ENCODE results near the gene SVBP. TPM values are rescaled to one million over a fixed set of nuclear protein-coding genes. Genes with fewer than 3 reads are reported as not detected.

Gene SVBP
- total and polyA plus RNA-seq, 2 donors (not counting 1 experiment from before 2014, with no cell fraction given): 12.6 to 21.9 TPM

DNA sequence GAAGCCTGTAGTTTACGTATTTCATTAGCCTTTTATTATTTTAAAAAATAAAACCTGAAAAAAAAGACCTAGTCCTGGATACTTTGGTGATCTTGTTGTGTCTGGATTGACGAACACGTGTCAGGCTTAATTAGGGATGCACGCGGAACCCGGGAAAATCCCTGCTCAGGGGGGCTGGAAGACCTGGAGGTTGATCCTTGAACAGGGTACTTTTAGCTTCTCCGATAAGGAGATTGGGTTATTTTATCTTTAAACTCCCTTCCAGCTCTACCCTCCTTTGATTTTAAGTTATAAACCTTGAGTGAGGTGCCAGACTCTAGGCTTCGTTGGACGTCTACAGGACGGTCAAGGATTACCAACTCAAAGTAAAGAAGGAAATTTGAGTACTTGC is 28.7 kb upstream of the SVBP start:
- peak overlapping the region; percentile 85 for H3K9ac ChIP-seq (ENCODE audit: low read length)
- peak; percentile 7 for ATAC-seq (ENCODE audit: low read depth)

DNA sequence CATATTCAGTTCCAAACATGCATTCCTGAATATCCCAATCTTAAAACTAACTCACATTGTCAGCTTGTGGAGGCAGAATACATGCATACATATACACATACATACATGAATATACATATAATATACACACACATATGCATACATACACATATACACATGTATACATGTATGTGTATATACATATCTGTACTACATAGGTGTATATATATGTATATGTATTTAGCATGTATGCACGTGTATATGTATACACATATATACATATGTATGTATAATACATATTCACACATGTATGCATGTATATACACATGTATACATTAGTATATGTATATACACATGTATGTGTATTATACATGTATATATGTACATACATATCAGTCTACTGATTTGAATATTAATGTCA is 28.0 kb upstream of the SVBP start:
- H3K9ac ChIP-seq (ENCODE audit: low read length): no peak overlapping the region
- intact Hi-C loops (cut with micrococcal nuclease): loop anchor here (5.0 kb wide), 3 partner anchors 77 to 808 kb away; partner anchors contain the start of gene CDC20
- ChIA-PET POLR2A (no interaction called here), CTCF (interaction anchor here (1.6 kb wide), 1 partner anchor 77 kb away, joined by 3 read pairs; no protein-coding TSS in a partner anchor)
- peaks cover 12% of the 10 kb centered on the region for H3K79me2 ChIP-seq (ENCODE audit: control insufficient read depth, insufficient read depth, low read length)
- WGBS (ENCODE audit: insufficient coverage): no CpG with 5 or more reads among the region's 1 CpG
- H3K4me3 ChIP-seq (ENCODE audit: control extremely low read depth in 1 of 5, extremely low read depth in 1 of 5, insufficient read depth in 1 of 5, low read depth in 2 of 5, low read length in 4 of 5): no peak overlapping the region
- DNase-seq: no peak
- no peak overlapping the region for H3K27ac ChIP-seq (ENCODE audit: low read length in 2 of 2)
- no peak overlapping the region for H3K4me3 Mint-ChIP-seq
- H3K36me3 ChIP-seq (replicated peaks in 1 of 2; ENCODE audit: control extremely low read depth in 1 of 2, control insufficient read depth in 1 of 2, extremely low read depth in 1 of 2, insufficient read depth in 2 of 2, low read length in 1 of 2): no peaks in the 10 kb centered on the region
- peaks cover 34% of the 10 kb centered on the region for H3K4me1 Mint-ChIP-seq
- no peaks in the 10 kb centered on the region for H3K27me3 ChIP-seq (replicated peaks in 1 of 4; ENCODE audit: control extremely low read depth in 1 of 4, control insufficient read depth in 3 of 4, insufficient read depth in 4 of 4, low read length in 3 of 4)
- H2AFZ ChIP-seq (ENCODE audit: insufficient read depth, low read depth, low read length, poor library complexity, severe bottlenecking): no peak overlapping the region
- TF ChIP-seq EZH2 (IDR thresholded peaks at IDR 0.05; ENCODE audit: borderline replicate concordance, insufficient read depth, low read depth, low read length, poor library complexity, severe bottlenecking): no peak
- TF ChIP-seq, protein P1, sequence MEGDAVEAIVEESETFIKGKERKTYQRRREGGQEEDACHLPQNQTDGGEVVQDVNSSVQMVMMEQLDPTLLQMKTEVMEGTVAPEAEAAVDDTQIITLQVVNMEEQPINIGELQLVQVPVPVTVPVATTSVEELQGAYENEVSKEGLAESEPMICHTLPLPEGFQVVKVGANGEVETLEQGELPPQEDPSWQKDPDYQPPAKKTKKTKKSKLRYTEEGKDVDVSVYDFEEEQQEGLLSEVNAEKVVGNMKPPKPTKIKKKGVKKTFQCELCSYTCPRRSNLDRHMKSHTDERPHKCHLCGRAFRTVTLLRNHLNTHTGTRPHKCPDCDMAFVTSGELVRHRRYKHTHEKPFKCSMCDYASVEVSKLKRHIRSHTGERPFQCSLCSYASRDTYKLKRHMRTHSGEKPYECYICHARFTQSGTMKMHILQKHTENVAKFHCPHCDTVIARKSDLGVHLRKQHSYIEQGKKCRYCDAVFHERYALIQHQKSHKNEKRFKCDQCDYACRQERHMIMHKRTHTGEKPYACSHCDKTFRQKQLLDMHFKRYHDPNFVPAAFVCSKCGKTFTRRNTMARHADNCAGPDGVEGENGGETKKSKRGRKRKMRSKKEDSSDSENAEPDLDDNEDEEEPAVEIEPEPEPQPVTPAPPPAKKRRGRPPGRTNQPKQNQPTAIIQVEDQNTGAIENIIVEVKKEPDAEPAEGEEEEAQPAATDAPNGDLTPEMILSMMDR (IDR thresholded peaks at IDR 0.05): no peak
- ATAC-seq (ENCODE audit: low read depth): no peak
- H3K27me3 Mint-ChIP-seq: no peaks in the 10 kb centered on the region
- H3K9me3 Mint-ChIP-seq (ENCODE audit: insufficient read depth): no peaks in the 10 kb centered on the region
- H3K4me2 ChIP-seq (replicated peaks; ENCODE audit: low read depth, low read length, poor library complexity, severe bottlenecking): no peak overlapping the region
- H3K9me3 ChIP-seq (ENCODE audit: control extremely low read depth in 1 of 3, control insufficient read depth in 2 of 3, insufficient read depth in 1 of 3, low read length in 2 of 3): no peaks in the 10 kb centered on the region
- no peak overlapping the region for H3K27ac Mint-ChIP-seq
- H3K4me1 ChIP-seq (ENCODE audit: control insufficient read depth in 2 of 2, insufficient read depth in 2 of 2, low read length in 2 of 2): peaks cover 17 to 19% of the 10 kb centered on the region in 2 donors
- no peaks in the 10 kb centered on the region for H4K20me1 ChIP-seq (ENCODE audit: control insufficient read depth, insufficient read depth, low read length, poor library complexity, severe bottlenecking)

More for the DNA sequence above, 28.7 kb upstream of the SVBP start:
- Histone ChIP-seq H3K4me3 (ENCODE audit: control extremely low read depth in 1 of 5, extremely low read depth in 1 of 5, insufficient read depth in 1 of 5, low read depth in 2 of 5, low read length in 4 of 5) (peak overlapping the region; percentile 80 to 92 (median 90)), H2AFZ (ENCODE audit: insufficient read depth, low read depth, low read length, poor library complexity, severe bottlenecking) (peak overlapping the region; percentile 96), H3K4me1 (ENCODE audit: control insufficient read depth in 2 of 2, insufficient read depth in 2 of 2, low read length in 2 of 2) (peaks cover 17 to 19% of the 10 kb centered on the region in 2 donors), H3K27me3 (replicated peaks in 1 of 4; ENCODE audit: control extremely low read depth in 1 of 4, control insufficient read depth in 3 of 4, insufficient read depth in 4 of 4, low read length in 3 of 4) (no peaks in the 10 kb centered on the region), H3K27ac (ENCODE audit: low read length in 2 of 2) (no peak overlapping the region), H3K79me2 (ENCODE audit: control insufficient read depth, insufficient read depth, low read length) (peaks cover 12% of the 10 kb centered on the region), H3K36me3 (replicated peaks in 1 of 2; ENCODE audit: control extremely low read depth in 1 of 2, control insufficient read depth in 1 of 2, extremely low read depth in 1 of 2, insufficient read depth in 2 of 2, low read length in 1 of 2) (no peaks in the 10 kb centered on the region), H3K4me2 (replicated peaks; ENCODE audit: low read depth, low read length, poor library complexity, severe bottlenecking) (peak overlapping the region; percentile 87), H4K20me1 (ENCODE audit: control insufficient read depth, insufficient read depth, low read length, poor library complexity, severe bottlenecking) (no peaks in the 10 kb centered on the region), H3K9me3 (ENCODE audit: control extremely low read depth in 1 of 3, control insufficient read depth in 2 of 3, insufficient read depth in 1 of 3, low read length in 2 of 3) (peaks cover 0 to 2% (median 0%) of the 10 kb centered on the region in 3 donors)
- peaks cover 40% of the 10 kb centered on the region for H3K4me1 Mint-ChIP-seq
- TF ChIP-seq, protein P1 (IDR thresholded peaks at IDR 0.05): no peak
- TF ChIP-seq EZH2 (IDR thresholded peaks at IDR 0.05; ENCODE audit: borderline replicate concordance, insufficient read depth, low read depth, low read length, poor library complexity, severe bottlenecking): no peak
- intact Hi-C loops (cut with micrococcal nuclease): loop anchor here (1.0 to 5.0 kb wide), 9 partner anchors 29 to 809 kb away; partner anchors contain the start of genes C1orf50, CDC20, CFAP57 and EBNA1BP2
- DNase-seq: no peak
- WGBS (ENCODE audit: insufficient coverage): 2% methylated on average over 6 of the region's 10 CpGs
- ChIA-PET POLR2A (interaction anchor here (0.6 to 2.1 kb wide), 7 partner anchors 8 to 227 kb away, joined by 3 to 16 read pairs (median 3); partner anchors contain the start of genes ERMAP, PPIH and SVBP), CTCF (interaction anchor here (0.7 to 3.4 kb wide), 10 partner anchors 7 to 227 kb away, joined by 3 to 27 read pairs (median 3); partner anchors contain the start of genes C1orf50, P3H1 and YBX1)
- peak overlapping the region; percentile 95 for H3K4me3 Mint-ChIP-seq
- H3K9me3 Mint-ChIP-seq (ENCODE audit: insufficient read depth): no peaks in the 10 kb centered on the region
- H3K27ac Mint-ChIP-seq: peak overlapping the region; percentile 91
- H3K27me3 Mint-ChIP-seq: no peaks in the 10 kb centered on the region
